IPS-18c (cell line): Measurements from ENCODE around the gene METTL26.

Experiments
- H3K4me3 ChIP-seq: 2 replicates; pipeline ENCODE4 v1.7.0; 2013; ENCODE audit warnings: low read depth, mild to moderate bottlenecking, low read length, moderate library complexity; ENCODE audit not compliant: insufficient read depth
- H3K9me3 ChIP-seq: one replicate; pipeline ENCODE4 v1.6.1; 2013; ENCODE audit warnings: mild to moderate bottlenecking, low read length, moderate library complexity; ENCODE audit not compliant: control insufficient read depth, insufficient read depth

METTL26 gene

GRCh38 chr16:647173-647902 lies 11.2 kb upstream of the METTL26 start:
- H3K4me3 ChIP-seq, result no peak overlapping the region
- no peaks in the 10 kb centered on the region for H3K9me3 ChIP-seq

GRCh38 chr16:646679-647172 lies 10.6 kb upstream of the METTL26 start:
- Histone ChIP-seq H3K9me3 (no peaks in the 10 kb centered on the region), H3K4me3 (no peak overlapping the region)

- H3K9me3 ChIP-seq, result no peaks in the 10 kb centered on the region
- H3K4me3 ChIP-seq, result no peak overlapping the region
These were observed 10.0 kb upstream of the METTL26 start for GRCh38 chr16:645852-646678.

- Histone ChIP-seq H3K9me3 (no peaks in the 10 kb centered on the region), H3K4me3 (no peak overlapping the region)
These were observed 8.5 kb upstream of the METTL26 start for GRCh38 chr16:644556-644955.

- H3K4me3 ChIP-seq, result peak overlapping the region; percentile 72
- H3K9me3 ChIP-seq, result no peaks in the 10 kb centered on the region
These were observed 6.9 kb upstream of the METTL26 start for GRCh38 chr16:643050-643368.

- Histone ChIP-seq H3K9me3 (no peaks in the 10 kb centered on the region), H3K4me3 (peak overlapping the region; percentile 72)
These were observed 6.3 kb upstream of the METTL26 start for GRCh38 chr16:642189-643049.

- H3K9me3 ChIP-seq, result no peaks in the 10 kb centered on the region
- peak within 1 kb of the TSS; percentile 72 for H3K4me3 ChIP-seq
These were observed 5.5 kb upstream of the METTL26 start, which contains the start of gene MCRIP2 for GRCh38 chr16:641326-642188. Gene MCRIP2 (plus strand): TSS chr16:641828. CDS start chr16:641992, 164 bp downstream.

- Histone ChIP-seq H3K9me3 (no peaks in the 10 kb centered on the region), H3K4me3 (no peak overlapping the region; the same call in 1 of the 2 replicates)
These were observed 4.5 kb upstream of the METTL26 start for GRCh38 chr16:640614-641013.

GRCh38 chr16:638836-639235 lies 2.7 kb upstream of the METTL26 start:
- no peak overlapping the region for H3K4me3 ChIP-seq
- H3K9me3 ChIP-seq, result no peaks in the 10 kb centered on the region

GRCh38 chr16:638034-638543 lies 2.0 kb upstream of the METTL26 start:
- no peaks in the 10 kb centered on the region for H3K9me3 ChIP-seq
- peak overlapping the region; percentile 31 for H3K4me3 ChIP-seq

- H3K4me3 ChIP-seq, result peak overlapping the region; percentile 66
- no peaks in the 10 kb centered on the region for H3K9me3 ChIP-seq
These were observed 1.2 kb upstream of the METTL26 start for GRCh38 chr16:637081-638018.

GRCh38 chr16:635573-636205 lies 416 bp downstream of the METTL26 start:
- Histone ChIP-seq H3K4me3 (peak overlapping the region; percentile 66), H3K9me3 (no peaks in the 10 kb centered on the region)

- Histone ChIP-seq H3K9me3 (no peaks in the 10 kb centered on the region), H3K4me3 (no peak overlapping the region)
These were observed 1.1 kb downstream of the METTL26 start for GRCh38 chr16:634996-635395.

GRCh38 chr16:634051-634670 lies 1.9 kb downstream of the METTL26 start:
- no peaks in the 10 kb centered on the region for H3K9me3 ChIP-seq
- no peak overlapping the region for H3K4me3 ChIP-seq
